ENCODE results near the gene DLG4. TPM values are rescaled to one million over a fixed set of nuclear protein-coding genes. Genes with fewer than 3 reads are reported as not detected.

The DLG4 gene
- total and polyA plus RNA-seq, 2 donors (not counting 1 experiment from before 2014, with no cell fraction given) = 2.0 to 12.5 TPM

DNA sequence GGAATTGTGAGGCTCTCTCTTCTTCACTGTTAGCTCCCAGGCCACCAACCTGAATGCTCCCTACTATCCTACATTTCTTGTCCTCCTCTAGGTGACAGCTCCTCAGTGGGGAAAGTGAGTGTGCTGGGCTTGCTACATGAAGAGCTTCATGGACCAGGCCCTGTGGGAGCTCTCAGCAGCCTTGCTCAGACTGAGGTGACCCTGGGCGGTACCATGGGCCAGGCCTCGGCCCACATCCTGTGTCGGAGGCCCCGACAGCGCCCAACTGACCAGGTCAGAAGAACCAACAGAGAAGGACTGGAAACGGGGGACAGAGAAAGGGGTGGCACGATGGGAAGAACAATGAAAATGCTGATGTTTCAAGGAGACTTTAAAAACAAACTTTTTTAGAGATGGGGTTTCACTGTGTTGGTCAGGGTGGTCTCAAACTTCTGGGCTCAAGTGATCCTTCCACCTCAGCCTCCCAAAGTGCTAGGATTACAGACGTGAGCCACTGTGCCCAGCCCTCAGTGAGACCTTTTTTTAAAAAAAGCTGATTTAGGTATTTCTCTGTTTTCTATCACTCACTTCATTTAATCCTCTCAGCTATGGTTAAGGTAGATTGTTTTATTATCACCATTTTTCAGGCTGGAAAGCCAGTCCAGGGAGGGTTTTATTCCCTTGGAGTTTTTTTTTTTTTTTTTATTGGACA, 37.3 kb upstream of the DLG4 start:
- no peak for DNase-seq
- intact Hi-C loops (cut with micrococcal nuclease) = no loop called here
- no peak overlapping the region for H2AFZ ChIP-seq (ENCODE audit: insufficient read depth, low read depth, low read length, poor library complexity, severe bottlenecking)
- H3K27me3 ChIP-seq (replicated peaks in 1 of 4; ENCODE audit: control extremely low read depth in 1 of 4, control insufficient read depth in 3 of 4, insufficient read depth in 4 of 4, low read length in 3 of 4) = peaks cover 0 to 2% (median under 1%) of the 10 kb centered on the region in 4 experiments
- Mint-ChIP-seq H3K27me3 (no peaks in the 10 kb centered on the region), H3K27ac (peak overlapping the region; percentile 12), H3K4me3 (no peak overlapping the region), H3K4me1 (peaks cover 27% of the 10 kb centered on the region), H3K9me3 (ENCODE audit: insufficient read depth) (no peaks in the 10 kb centered on the region)
- TF ChIP-seq, protein P1, sequence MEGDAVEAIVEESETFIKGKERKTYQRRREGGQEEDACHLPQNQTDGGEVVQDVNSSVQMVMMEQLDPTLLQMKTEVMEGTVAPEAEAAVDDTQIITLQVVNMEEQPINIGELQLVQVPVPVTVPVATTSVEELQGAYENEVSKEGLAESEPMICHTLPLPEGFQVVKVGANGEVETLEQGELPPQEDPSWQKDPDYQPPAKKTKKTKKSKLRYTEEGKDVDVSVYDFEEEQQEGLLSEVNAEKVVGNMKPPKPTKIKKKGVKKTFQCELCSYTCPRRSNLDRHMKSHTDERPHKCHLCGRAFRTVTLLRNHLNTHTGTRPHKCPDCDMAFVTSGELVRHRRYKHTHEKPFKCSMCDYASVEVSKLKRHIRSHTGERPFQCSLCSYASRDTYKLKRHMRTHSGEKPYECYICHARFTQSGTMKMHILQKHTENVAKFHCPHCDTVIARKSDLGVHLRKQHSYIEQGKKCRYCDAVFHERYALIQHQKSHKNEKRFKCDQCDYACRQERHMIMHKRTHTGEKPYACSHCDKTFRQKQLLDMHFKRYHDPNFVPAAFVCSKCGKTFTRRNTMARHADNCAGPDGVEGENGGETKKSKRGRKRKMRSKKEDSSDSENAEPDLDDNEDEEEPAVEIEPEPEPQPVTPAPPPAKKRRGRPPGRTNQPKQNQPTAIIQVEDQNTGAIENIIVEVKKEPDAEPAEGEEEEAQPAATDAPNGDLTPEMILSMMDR (IDR thresholded peaks at IDR 0.05) = no peak
- no peak for TF ChIP-seq EZH2 (IDR thresholded peaks at IDR 0.05; ENCODE audit: borderline replicate concordance, insufficient read depth, low read depth, low read length, poor library complexity, severe bottlenecking)
- H4K20me1 ChIP-seq (ENCODE audit: control insufficient read depth, insufficient read depth, low read length, poor library complexity, severe bottlenecking) = no peaks in the 10 kb centered on the region
- CTCF ChIA-PET = interaction anchor here (1.2 to 1.7 kb wide), 2 partner anchors 36 to 40 kb away, joined by 3 read pairs; no protein-coding TSS in a partner anchor
- no peaks in the 10 kb centered on the region for H3K9me3 ChIP-seq (ENCODE audit: control extremely low read depth in 1 of 3, control insufficient read depth in 2 of 3, insufficient read depth in 1 of 3, low read length in 2 of 3)
- peaks cover 12% of the 10 kb centered on the region for H3K79me2 ChIP-seq (ENCODE audit: control insufficient read depth, insufficient read depth, low read length)
- H3K4me2 ChIP-seq (replicated peaks; ENCODE audit: low read depth, low read length, poor library complexity, severe bottlenecking) = no peak overlapping the region
- H3K9ac ChIP-seq (ENCODE audit: low read length) = no peak overlapping the region
- no peak overlapping the region for H3K4me3 ChIP-seq (ENCODE audit: control extremely low read depth in 1 of 5, extremely low read depth in 1 of 5, insufficient read depth in 1 of 5, low read depth in 2 of 5, low read length in 4 of 5)
- POLR2A ChIA-PET = interaction anchor here (0.6 to 0.7 kb wide), 2 partner anchors 31 to 292 kb away, joined by 3 to 4 read pairs; partner anchors contain the start of gene TNFSF12
- ATAC-seq (ENCODE audit: low read depth) = no peak
- 96% methylated on average over 7 of the region's 8 CpGs for WGBS (ENCODE audit: insufficient coverage)
- H3K27ac ChIP-seq (ENCODE audit: low read length in 2 of 2) = no peak overlapping the region
- peaks cover 9 to 45% of the 10 kb centered on the region in 2 experiments for H3K36me3 ChIP-seq (replicated peaks in 1 of 2; ENCODE audit: control extremely low read depth in 1 of 2, control insufficient read depth in 1 of 2, extremely low read depth in 1 of 2, insufficient read depth in 2 of 2, low read length in 1 of 2)
- peaks cover 17 to 24% of the 10 kb centered on the region in 2 donors for H3K4me1 ChIP-seq (ENCODE audit: control insufficient read depth in 2 of 2, insufficient read depth in 2 of 2, low read length in 2 of 2)

DNA sequence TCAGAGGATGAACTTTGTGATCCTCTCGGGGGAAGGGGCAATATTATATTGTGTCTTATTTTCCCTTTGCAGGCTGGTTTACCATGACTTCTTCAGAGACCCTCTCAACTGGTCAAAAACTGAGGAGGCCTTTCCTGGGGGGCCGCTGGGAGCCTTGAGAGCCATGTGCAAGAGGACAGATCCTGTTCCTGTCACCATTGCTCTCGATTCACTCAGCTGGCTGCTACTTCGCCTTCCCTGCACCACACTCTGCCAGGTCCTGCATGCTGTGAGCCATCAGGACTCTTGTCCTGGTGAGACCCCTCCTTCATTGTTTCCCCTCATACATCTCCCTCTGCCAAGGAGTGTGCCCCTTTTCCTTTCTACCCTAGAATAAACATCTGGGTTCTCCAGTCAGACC, 34.9 kb upstream of the DLG4 start:
- no peak for DNase-seq
- no peak overlapping the region for H3K9ac ChIP-seq (ENCODE audit: low read length)
- no peaks in the 10 kb centered on the region for H3K9me3 ChIP-seq (ENCODE audit: control extremely low read depth in 1 of 3, control insufficient read depth in 2 of 3, insufficient read depth in 1 of 3, low read length in 2 of 3)
- peaks cover 31% of the 10 kb centered on the region for H3K79me2 ChIP-seq (ENCODE audit: control insufficient read depth, insufficient read depth, low read length)
- H3K4me2 ChIP-seq (replicated peaks; ENCODE audit: low read depth, low read length, poor library complexity, severe bottlenecking) = no peak overlapping the region
- peaks cover 2% of the 10 kb centered on the region for H4K20me1 ChIP-seq (ENCODE audit: control insufficient read depth, insufficient read depth, low read length, poor library complexity, severe bottlenecking)
- H3K27ac ChIP-seq (ENCODE audit: low read length in 2 of 2) = no peak overlapping the region
- intact Hi-C loops (cut with micrococcal nuclease) = loop anchor here (5.0 kb wide), 2 partner anchors 433 to 603 kb away; partner anchors contain the start of genes CYB5D1, NAA38, TMEM88 and TP53
- H3K4me1 Mint-ChIP-seq = peaks cover 33% of the 10 kb centered on the region
- H3K36me3 ChIP-seq (replicated peaks in 1 of 2; ENCODE audit: control extremely low read depth in 1 of 2, control insufficient read depth in 1 of 2, extremely low read depth in 1 of 2, insufficient read depth in 2 of 2, low read length in 1 of 2) = peaks cover 9 to 45% of the 10 kb centered on the region in 2 experiments
- no peak overlapping the region for H2AFZ ChIP-seq (ENCODE audit: insufficient read depth, low read depth, low read length, poor library complexity, severe bottlenecking)
- H3K4me3 ChIP-seq (ENCODE audit: control extremely low read depth in 1 of 5, extremely low read depth in 1 of 5, insufficient read depth in 1 of 5, low read depth in 2 of 5, low read length in 4 of 5) = no peak overlapping the region
- ChIA-PET POLR2A (interaction anchor here (0.6 to 0.7 kb wide), 4 partner anchors 15 to 227 kb away, joined by 3 to 7 read pairs (median 4); partner anchors contain the start of gene PHF23), CTCF (interaction anchor here (0.7 kb wide), 1 partner anchor 190 kb away, joined by 3 read pairs; no protein-coding TSS in a partner anchor)
- H3K27ac Mint-ChIP-seq = no peak overlapping the region
- no peaks in the 10 kb centered on the region for H3K27me3 Mint-ChIP-seq
- H3K9me3 Mint-ChIP-seq (ENCODE audit: insufficient read depth) = no peaks in the 10 kb centered on the region
- no peak for ATAC-seq (ENCODE audit: low read depth)
- no peak overlapping the region for H3K4me3 Mint-ChIP-seq
- TF ChIP-seq EZH2 (IDR thresholded peaks at IDR 0.05; ENCODE audit: borderline replicate concordance, insufficient read depth, low read depth, low read length, poor library complexity, severe bottlenecking) = no peak
- TF ChIP-seq, protein P1 (IDR thresholded peaks at IDR 0.05) = no peak
- peaks cover 21 to 25% of the 10 kb centered on the region in 2 donors for H3K4me1 ChIP-seq (ENCODE audit: control insufficient read depth in 2 of 2, insufficient read depth in 2 of 2, low read length in 2 of 2)
- H3K27me3 ChIP-seq (replicated peaks in 1 of 4; ENCODE audit: control extremely low read depth in 1 of 4, control insufficient read depth in 3 of 4, insufficient read depth in 4 of 4, low read length in 3 of 4) = no peaks in the 10 kb centered on the region
- WGBS (ENCODE audit: insufficient coverage) = 93% methylated on average over 4 of the region's 4 CpGs

All from B cell (primary cell).